ENCODE data around the gene COL19A1. TPM values are rescaled to one million over a fixed set of nuclear protein-coding genes. Genes with fewer than 3 reads are reported as not detected.

COL19A1 gene
- total RNA-seq, 1 experiment from 2014 or later, result not detected

- POLR2A ChIA-PET, result no interaction called here
- Mint-ChIP-seq H3K4me3 (ENCODE audit: unreplicated experiment) (no peak overlapping the region), H3K27ac (ENCODE audit: low read depth, unreplicated experiment) (no peak overlapping the region), H3K27me3 (ENCODE audit: insufficient read depth, unreplicated experiment) (peaks cover 63% of the 10 kb centered on the region), H3K4me1 (ENCODE audit: insufficient read depth, unreplicated experiment) (no peaks in the 10 kb centered on the region), H3K36me3 (ENCODE audit: insufficient read depth, unreplicated experiment) (no peaks in the 10 kb centered on the region), H3K9me3 (ENCODE audit: unreplicated experiment) (no peaks in the 10 kb centered on the region)
- CTCF ChIA-PET, result interaction anchor here (0.6 kb wide), 1 partner anchor 27 kb away, joined by 5 read pairs; no protein-coding TSS in a partner anchor
- DNase-seq (ENCODE audit: unreplicated experiment), result no peak
- intact Hi-C loops (cut with micrococcal nuclease), result no loop called here
- TF ChIP-seq CTCF (IDR thresholded peaks at IDR 0.05; ENCODE audit: unreplicated experiment), result no peak
- BruUV-seq (replicated peaks), result no TSS peak
Measured at GRCh38 chr6:70135219-70136160, 269.1 kb downstream of the COL19A1 start.

GRCh38 chr6:70136996-70137395 is 270.6 kb downstream of the COL19A1 start:
- peaks cover 66% of the 10 kb centered on the region for H3K27me3 Mint-ChIP-seq (ENCODE audit: insufficient read depth, unreplicated experiment)
- CTCF ChIA-PET, result interaction anchor here (2.0 kb wide), 1 partner anchor 28 kb away, joined by 5 read pairs; no protein-coding TSS in a partner anchor
- no peak for DNase-seq (ENCODE audit: unreplicated experiment)
- no peaks in the 10 kb centered on the region for H3K4me1 Mint-ChIP-seq (ENCODE audit: insufficient read depth, unreplicated experiment)
- H3K27ac Mint-ChIP-seq (ENCODE audit: low read depth, unreplicated experiment), result no peak overlapping the region
- POLR2A ChIA-PET, result interaction anchor here (0.6 kb wide), 1 partner anchor 775 kb away, joined by 3 read pairs; no protein-coding TSS in a partner anchor
- no TSS peak for BruUV-seq (replicated peaks)
- intact Hi-C loops (cut with micrococcal nuclease), result no loop called here
- no peak overlapping the region for H3K4me3 Mint-ChIP-seq (ENCODE audit: unreplicated experiment)
- H3K36me3 Mint-ChIP-seq (ENCODE audit: insufficient read depth, unreplicated experiment), result no peaks in the 10 kb centered on the region
- no peaks in the 10 kb centered on the region for H3K9me3 Mint-ChIP-seq (ENCODE audit: unreplicated experiment)
- TF ChIP-seq CTCF (IDR thresholded peaks at IDR 0.05; ENCODE audit: unreplicated experiment), result no peak

DNA sequence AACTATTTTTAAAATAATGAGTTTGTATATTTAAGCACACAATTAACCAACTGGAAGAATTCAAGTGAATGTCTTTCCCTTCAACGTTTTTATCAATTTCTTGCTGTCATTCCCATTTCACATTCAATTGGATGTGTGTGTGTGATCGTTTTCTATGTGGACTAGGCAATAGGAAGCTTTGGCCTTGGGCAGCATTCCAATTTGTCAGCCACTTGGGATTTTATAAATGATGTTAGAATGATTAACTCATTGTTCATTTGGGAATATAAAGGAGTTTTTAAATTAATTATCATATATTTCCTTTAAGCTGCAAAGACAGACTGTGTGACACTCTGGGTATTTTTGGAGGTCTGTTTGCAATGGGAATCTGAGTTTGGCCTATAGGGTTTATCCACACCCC is 274.1 kb downstream of the COL19A1 start:
- Mint-ChIP-seq H3K27me3 (ENCODE audit: insufficient read depth, unreplicated experiment) (peaks cover 73% of the 10 kb centered on the region), H3K9me3 (ENCODE audit: unreplicated experiment) (no peaks in the 10 kb centered on the region), H3K36me3 (ENCODE audit: insufficient read depth, unreplicated experiment) (no peaks in the 10 kb centered on the region), H3K4me1 (ENCODE audit: insufficient read depth, unreplicated experiment) (no peaks in the 10 kb centered on the region), H3K4me3 (ENCODE audit: unreplicated experiment) (no peak overlapping the region), H3K27ac (ENCODE audit: low read depth, unreplicated experiment) (no peak overlapping the region)
- DNase-seq (ENCODE audit: unreplicated experiment), result no peak
- no peak for TF ChIP-seq CTCF (IDR thresholded peaks at IDR 0.05; ENCODE audit: unreplicated experiment)
- CTCF ChIA-PET, result no interaction called here
- intact Hi-C loops (cut with micrococcal nuclease), result no loop called here
- BruUV-seq (replicated peaks), result no TSS peak
- POLR2A ChIA-PET, result no interaction called here

GRCh38 chr6:70142034-70142433 is 275.7 kb downstream of the COL19A1 start:
- DNase-seq (ENCODE audit: unreplicated experiment), result no peak
- ChIA-PET CTCF (no interaction called here), POLR2A (no interaction called here)
- intact Hi-C loops (cut with micrococcal nuclease), result no loop called here
- H3K27ac Mint-ChIP-seq (ENCODE audit: low read depth, unreplicated experiment), result no peak overlapping the region
- H3K36me3 Mint-ChIP-seq (ENCODE audit: insufficient read depth, unreplicated experiment), result no peaks in the 10 kb centered on the region
- peaks cover 83% of the 10 kb centered on the region for H3K27me3 Mint-ChIP-seq (ENCODE audit: insufficient read depth, unreplicated experiment)
- H3K4me1 Mint-ChIP-seq (ENCODE audit: insufficient read depth, unreplicated experiment), result no peaks in the 10 kb centered on the region
- H3K9me3 Mint-ChIP-seq (ENCODE audit: unreplicated experiment), result no peaks in the 10 kb centered on the region
- BruUV-seq (replicated peaks), result no TSS peak
- TF ChIP-seq CTCF (IDR thresholded peaks at IDR 0.05; ENCODE audit: unreplicated experiment), result no peak
- no peak overlapping the region for H3K4me3 Mint-ChIP-seq (ENCODE audit: unreplicated experiment)
